Left ventricle myocardium superior (tissue), 1 donor: ENCODE data around the gene DNMBP. TPM values are rescaled to one million over a fixed set of nuclear protein-coding genes. Genes with fewer than 3 reads are reported as not detected.
A peak's percentile ranks its signal among the peaks of the same experiment; 100 is the strongest.
"Not testable (repeated sequence)": the region's sequence is repeated elsewhere in the genome, so short reads cannot be mapped to it uniquely, and the experiment has no call there.

ENCODE experiments used
- ATAC-seq: fragments of 200-7000 bp; cut with Tn5 transposase; one replicate; pipeline ENCODE4 v1.9.1; 2020; ENCODE audit warnings: mild to moderate bottlenecking, moderate library complexity
- DNase-seq: peaks from one replicate; pipeline ENCODE4 v3.0.0-alpha.2; 2020
- intact Hi-C: fragments of 100-400 bp; cut with micrococcal nuclease; formaldehyde crosslinking; loops from one replicate; pipeline ENCODE4 v1.11.0; 2022
- total RNA-seq: library from RNA; stranded (reverse); fragmentation: NEBNext Ultra II Directional; extraction: Animal tissue kit (Norgen Biotek cat#: 25700); gene quantifications from one replicate; pipeline ENCODE4 v1.2.1, GENCODE V29; 2021
- donor health status: DM: no; HTN: yes; CAD: no; lungs with severe emphysema.

The DNMBP gene
- total RNA-seq, 1 donor from 2014 or later, result 5.5 TPM

DNA sequence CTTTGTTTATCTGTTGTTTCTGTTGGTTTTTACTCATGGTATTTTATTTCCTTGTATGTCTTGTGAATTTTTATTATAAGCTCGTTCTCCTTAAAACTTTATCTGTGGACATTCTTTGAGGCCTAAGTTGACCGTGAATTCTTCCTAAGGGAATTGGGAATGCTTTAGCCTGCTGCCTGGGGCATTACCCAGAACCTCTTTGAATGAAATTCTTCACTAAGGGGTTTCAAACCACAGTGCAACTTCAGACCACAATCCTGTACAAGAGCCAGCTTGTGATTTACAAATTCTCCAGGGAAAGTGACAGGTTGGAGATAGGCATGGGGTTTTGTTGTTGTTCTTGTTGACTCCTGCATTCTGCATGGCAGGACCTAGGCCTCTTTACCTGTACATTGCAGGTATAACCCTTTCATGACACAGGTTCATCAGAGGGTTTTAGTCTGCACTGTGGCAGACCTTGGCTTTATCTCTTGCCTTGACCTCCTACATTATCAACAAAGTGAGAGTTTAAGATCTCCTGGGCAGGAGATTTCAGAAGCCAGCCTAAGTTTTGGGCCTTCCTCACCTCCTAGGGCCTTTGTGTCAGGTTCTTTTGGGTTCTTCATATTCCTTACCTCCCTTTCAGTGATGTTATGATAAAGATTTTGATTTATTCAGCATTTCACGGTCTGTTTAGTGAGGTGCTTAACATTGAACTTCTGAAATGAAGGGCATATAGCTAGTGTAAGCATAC, 157.1 kb downstream of the DNMBP start:
- DNase-seq (no peak), ATAC-seq (no peak)
- intact Hi-C loops, result no loop called here

DNA sequence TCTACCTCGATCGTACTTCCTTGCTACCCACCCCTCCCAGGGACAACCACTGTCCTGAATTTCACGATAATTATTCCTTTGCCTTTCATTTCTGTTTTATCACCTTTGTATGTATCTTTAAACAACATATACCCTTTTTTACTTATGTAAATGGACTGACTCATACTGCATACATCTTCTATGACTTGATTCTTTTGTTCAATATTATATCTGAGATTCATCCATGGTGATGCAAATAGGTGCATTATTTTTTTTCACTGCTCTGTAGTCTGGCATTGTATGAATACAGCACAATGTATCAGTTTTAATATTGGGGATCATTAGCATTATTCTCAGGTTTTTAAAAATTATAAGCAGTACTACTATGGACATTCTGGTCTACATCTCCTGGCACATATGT, 157.9 kb downstream of the DNMBP start:
- no peak for DNase-seq
- intact Hi-C loops, result no loop called here
- no peak for ATAC-seq

GRCh38 chr10:99850767-99851340, 158.9 kb downstream of the DNMBP start:
- no peak for ATAC-seq
- intact Hi-C loops, result no loop called here
- DNase-seq, result no peak

DNA sequence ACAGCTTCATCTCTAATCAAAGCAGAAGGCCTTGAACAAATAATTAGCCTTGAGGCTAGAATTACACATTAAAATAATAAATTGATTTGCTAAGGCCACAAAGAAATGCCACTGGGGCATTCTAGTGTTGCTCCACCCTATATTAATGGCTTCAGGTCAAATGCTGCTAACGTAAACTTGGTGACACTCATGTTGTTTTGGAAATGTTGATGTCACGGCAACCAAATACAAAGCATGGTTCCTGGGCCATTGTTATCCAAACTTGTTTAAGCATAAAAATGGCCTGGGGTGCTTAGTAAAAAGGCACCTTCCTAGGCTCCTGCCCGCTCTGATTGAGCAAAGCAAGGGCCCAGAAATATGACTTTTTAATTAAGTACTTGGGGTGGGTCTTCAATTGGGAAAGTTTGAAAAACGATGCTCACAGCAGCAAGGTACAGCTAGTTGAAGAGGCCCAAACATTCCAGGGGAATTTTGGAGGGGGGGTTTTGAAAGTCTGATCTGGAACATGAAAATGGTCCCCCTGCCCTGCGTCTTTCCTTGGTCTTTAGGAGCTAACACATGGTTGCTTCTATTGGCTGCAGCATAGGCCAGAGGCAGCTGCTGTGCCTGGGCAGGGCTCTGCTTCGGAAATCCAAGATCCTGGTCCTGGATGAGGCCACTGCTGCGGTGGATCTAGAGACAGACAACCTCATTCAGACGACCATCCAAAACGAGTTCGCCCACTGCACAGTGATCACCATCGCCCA, 159.6 kb downstream of the DNMBP start:
- no peak for DNase-seq
- ATAC-seq, result peak; percentile 27
- intact Hi-C loops, result no loop called here

GRCh38 chr10:99849536-99849935, 160.2 kb downstream of the DNMBP start:
- DNase-seq, result no peak
- intact Hi-C loops, result loop anchor here (5.0 kb wide), 1 partner anchor 198 kb away; no protein-coding TSS in a partner anchor

GRCh38 chr10:99849057-99849456, 160.7 kb downstream of the DNMBP start:
- DNase-seq (no peak), ATAC-seq (no peak)
- intact Hi-C loops, result loop anchor here (5.0 kb wide), 1 partner anchor 198 kb away; no protein-coding TSS in a partner anchor

More at GRCh38 chr10:99849536-99849935, 160.2 kb downstream of the DNMBP start:
- ATAC-seq, result no peak

DNA sequence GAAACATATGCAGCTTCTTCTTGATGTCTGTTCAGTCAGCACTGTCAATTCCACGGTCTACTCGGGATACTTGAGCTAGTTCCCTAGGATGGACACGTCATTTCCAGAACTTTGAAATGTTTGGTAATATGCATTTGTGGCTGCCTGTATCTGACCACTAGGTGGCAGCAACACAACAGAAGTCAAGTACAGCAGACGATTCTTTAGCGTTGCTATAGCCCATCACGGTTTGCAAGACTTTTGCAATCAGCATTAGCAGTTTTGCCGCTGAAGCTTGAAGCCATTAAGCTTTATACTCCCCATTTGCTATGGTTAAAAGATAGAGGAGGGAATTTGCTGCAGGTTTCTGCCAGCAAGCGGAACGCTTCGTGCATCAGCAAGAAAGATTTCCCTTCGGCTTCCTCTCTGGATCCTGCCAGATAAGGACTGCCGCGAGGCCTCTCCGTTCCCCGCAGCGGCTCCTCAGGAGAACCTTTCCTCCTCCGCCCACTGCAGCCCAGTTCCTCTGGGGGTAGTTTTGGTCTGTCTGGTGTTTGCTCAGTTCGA, 163.8 kb downstream of the DNMBP start:
- DNase-seq, result peak; percentile 45
- intact Hi-C loops, result loop anchor here (5.0 kb wide), 1 partner anchor 201 kb away; no protein-coding TSS in a partner anchor

DNA sequence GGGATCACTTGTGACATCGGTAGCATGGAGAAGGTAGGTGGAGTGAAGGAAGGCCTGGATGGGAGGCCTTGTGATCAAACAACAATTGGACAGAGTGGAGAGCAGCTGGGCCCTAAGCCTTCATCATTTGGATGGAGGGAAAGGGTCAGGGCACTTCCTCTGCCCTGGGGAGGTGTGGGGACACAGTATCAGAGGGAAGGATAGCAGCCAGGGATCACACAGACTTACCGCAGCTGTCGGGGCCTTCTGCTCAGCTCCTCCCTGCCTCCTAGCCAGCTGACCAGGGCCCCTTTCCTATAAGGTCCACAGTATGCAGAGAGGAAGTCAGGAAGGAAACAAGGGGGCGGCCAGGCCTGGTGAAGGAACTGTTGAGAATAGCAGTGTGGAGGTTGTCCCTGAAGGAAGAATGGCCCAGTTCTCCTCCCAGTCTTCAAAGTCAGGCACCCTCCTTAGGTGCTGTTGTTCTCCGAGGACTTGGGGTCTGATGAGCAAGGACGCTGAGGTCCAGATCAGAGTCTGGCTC, 165.3 kb downstream of the DNMBP start:
- ATAC-seq, result no peak
- intact Hi-C loops, result no loop called here
- no peak for DNase-seq

More for the DNA sequence above, 163.8 kb downstream of the DNMBP start:
- ATAC-seq, result peak; percentile 96

- intact Hi-C loops, result no loop called here
- ATAC-seq, result no peak
- DNase-seq, result no peak
Measured at GRCh38 chr10:99843310-99843709, 166.4 kb downstream of the DNMBP start.

DNA sequence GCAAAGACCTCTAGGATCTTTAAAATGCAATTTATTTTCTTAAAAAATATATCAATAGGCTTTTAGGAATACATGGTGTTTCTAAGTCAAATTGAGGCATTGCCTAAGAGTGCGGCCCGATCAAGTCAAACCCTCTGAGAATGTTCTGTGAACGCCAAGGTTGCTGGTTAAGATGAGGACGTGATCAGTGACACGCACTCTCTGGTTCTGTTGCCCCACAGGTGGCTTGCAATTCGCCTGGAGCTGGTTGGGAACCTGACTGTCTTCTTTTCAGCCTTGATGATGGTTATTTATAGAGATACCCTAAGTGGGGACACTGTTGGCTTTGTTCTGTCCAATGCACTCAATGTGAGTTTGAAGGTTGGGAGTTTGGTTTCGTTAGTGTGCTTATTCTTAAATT, 168.0 kb downstream of the DNMBP start:
- intact Hi-C loops, result no loop called here
- ATAC-seq (no peak), DNase-seq (no peak)

DNA sequence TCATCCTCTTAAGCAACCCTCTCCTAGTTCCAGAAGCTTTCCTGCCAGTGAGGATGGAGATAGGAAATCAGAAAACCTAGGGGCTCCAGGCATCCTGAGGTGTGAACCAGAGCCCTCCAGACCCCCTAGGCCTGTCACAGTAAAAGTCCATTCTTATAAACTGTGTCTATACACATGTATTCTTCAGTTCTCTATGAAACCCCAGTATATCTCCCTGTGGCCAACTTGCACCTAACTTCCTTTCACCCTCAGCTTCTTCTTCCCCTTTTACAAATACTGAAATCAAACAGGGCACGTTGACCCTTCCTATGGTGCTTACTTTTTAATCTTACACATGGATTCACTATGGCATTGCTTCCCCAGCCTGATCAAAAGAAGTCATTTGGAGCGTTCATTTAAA, 168.9 kb downstream of the DNMBP start:
- intact Hi-C loops, ATAC-seq: not testable (repeated sequence)

GRCh38 chr10:99836711-99837110, 173.0 kb downstream of the DNMBP start:
- intact Hi-C loops, result no loop called here
- DNase-seq, result no peak
- ATAC-seq, result no peak

More for the DNA sequence above, 168.9 kb downstream of the DNMBP start:
- DNase-seq, result not testable (repeated sequence)

- intact Hi-C loops, result no loop called here
- DNase-seq (no peak), ATAC-seq (no peak)
Measured at GRCh38 chr10:99835947-99836346, 173.8 kb downstream of the DNMBP start.

GRCh38 chr10:99834410-99834809, 175.3 kb downstream of the DNMBP start:
- DNase-seq (no peak), ATAC-seq (no peak)
- intact Hi-C loops, result no loop called here

GRCh38 chr10:99832439-99832838, 177.3 kb downstream of the DNMBP start:
- no peak for DNase-seq
- ATAC-seq, result no peak
- intact Hi-C loops, result no loop called here

- ATAC-seq (no peak), DNase-seq (no peak)
- intact Hi-C loops, result no loop called here
Measured at GRCh38 chr10:99828464-99828863, 181.3 kb downstream of the DNMBP start.

- ATAC-seq, result no peak
- intact Hi-C loops, result no loop called here
Measured at GRCh38 chr10:99827936-99828335, 181.8 kb downstream of the DNMBP start.

More at GRCh38 chr10:99827936-99828335, 181.8 kb downstream of the DNMBP start:
- DNase-seq, result no peak
